MCF 10A (cell line): ENCODE measurements around the gene LRP1B. TPM values are rescaled to one million over a fixed set of nuclear protein-coding genes. Genes with fewer than 3 reads are reported as not detected.

Experiments
- BruUV-seq: library from RNA; stranded (reverse); fragments of 400-500 nt; replicated peaks from 2 replicates; lab custom pipeline; 2021; lab: Mats Ljungman, UMichigan
- CTCF ChIA-PET: fragments of 300-600 bp; sonication (Branson Sonifier 250); formaldehyde crosslinking; extraction: SDS; loops from one replicate; lab custom pipeline; 2021; ENCODE audit warnings: antibody characterized with exemption, inconsistent platforms; lab: Yijun Ruan, JAX
- POLR2A ChIA-PET: fragments of 300-600, 350-650 bp; sonication (Branson Sonifier 250); formaldehyde crosslinking; extraction: SDS; loops from one replicate; lab custom pipeline; 2020; ENCODE audit warnings: antibody characterized with exemption, inconsistent platforms; lab: Yijun Ruan, JAX
- DNase-seq: peaks from one replicate; pipeline ENCODE4 v3.0.0-alpha.2; 2018; ENCODE audit not compliant: unreplicated experiment
- H3K27ac Mint-ChIP-seq: one replicate; pipeline ENCODE4 v1.8.0; 2022; ENCODE audit warnings: mild to moderate bottlenecking, low read depth, mixed read lengths; ENCODE audit not compliant: unreplicated experiment
- H3K27me3 Mint-ChIP-seq: one replicate; pipeline ENCODE4 v1.8.0; 2022; ENCODE audit warnings: mixed read lengths; ENCODE audit not compliant: insufficient read depth, unreplicated experiment
- H3K36me3 Mint-ChIP-seq: one replicate; pipeline ENCODE4 v1.8.0; 2022; ENCODE audit warnings: mild to moderate bottlenecking, moderate library complexity, mixed read lengths; ENCODE audit not compliant: insufficient read depth, unreplicated experiment
- H3K4me1 Mint-ChIP-seq: one replicate; pipeline ENCODE4 v1.8.0; 2022; ENCODE audit warnings: mixed read lengths; ENCODE audit not compliant: insufficient read depth, unreplicated experiment
- H3K4me3 Mint-ChIP-seq: one replicate; pipeline ENCODE4 v1.8.0; 2022; ENCODE audit warnings: mild to moderate bottlenecking, moderate library complexity, mixed read lengths; ENCODE audit not compliant: unreplicated experiment
- H3K9me3 Mint-ChIP-seq: one replicate; pipeline ENCODE4 v1.8.0; 2022; ENCODE audit warnings: mixed read lengths; ENCODE audit not compliant: unreplicated experiment
- intact Hi-C: fragments of 100-400 bp; cut with micrococcal nuclease; formaldehyde crosslinking; loops from 2 replicates; pipeline ENCODE4 v1.14.1; 2022
- total RNA-seq: library from RNA; stranded (reverse); gene quantifications from 2 replicates; pipeline ENCODE4 v1.2.3, GENCODE V29; 2022
- TF ChIP-seq, protein P1 (sequence below): fragments of 200-600 bp; IDR thresholded peaks from one replicate; pipeline ENCODE4 v1.8.0; 2022; ENCODE audit warnings: antibody characterized with exemption, mild to moderate bottlenecking; ENCODE audit not compliant: unreplicated experiment

LRP1B gene
- total RNA-seq, 1 experiment from 2014 or later, result not detected

- CTCF ChIA-PET, result interaction anchor here (0.8 kb wide), 1 partner anchor 19 kb away, joined by 3 read pairs; no protein-coding TSS in a partner anchor
- Mint-ChIP-seq H3K36me3 (no peaks in the 10 kb centered on the region), H3K4me1 (no peaks in the 10 kb centered on the region), H3K9me3 (no peaks in the 10 kb centered on the region), H3K27ac (no peak overlapping the region), H3K27me3 (peaks cover 10% of the 10 kb centered on the region), H3K4me3 (no peak overlapping the region)
- intact Hi-C loops, result no loop called here
- DNase-seq, result no peak
- no TSS peak for BruUV-seq
- TF ChIP-seq, protein P1, sequence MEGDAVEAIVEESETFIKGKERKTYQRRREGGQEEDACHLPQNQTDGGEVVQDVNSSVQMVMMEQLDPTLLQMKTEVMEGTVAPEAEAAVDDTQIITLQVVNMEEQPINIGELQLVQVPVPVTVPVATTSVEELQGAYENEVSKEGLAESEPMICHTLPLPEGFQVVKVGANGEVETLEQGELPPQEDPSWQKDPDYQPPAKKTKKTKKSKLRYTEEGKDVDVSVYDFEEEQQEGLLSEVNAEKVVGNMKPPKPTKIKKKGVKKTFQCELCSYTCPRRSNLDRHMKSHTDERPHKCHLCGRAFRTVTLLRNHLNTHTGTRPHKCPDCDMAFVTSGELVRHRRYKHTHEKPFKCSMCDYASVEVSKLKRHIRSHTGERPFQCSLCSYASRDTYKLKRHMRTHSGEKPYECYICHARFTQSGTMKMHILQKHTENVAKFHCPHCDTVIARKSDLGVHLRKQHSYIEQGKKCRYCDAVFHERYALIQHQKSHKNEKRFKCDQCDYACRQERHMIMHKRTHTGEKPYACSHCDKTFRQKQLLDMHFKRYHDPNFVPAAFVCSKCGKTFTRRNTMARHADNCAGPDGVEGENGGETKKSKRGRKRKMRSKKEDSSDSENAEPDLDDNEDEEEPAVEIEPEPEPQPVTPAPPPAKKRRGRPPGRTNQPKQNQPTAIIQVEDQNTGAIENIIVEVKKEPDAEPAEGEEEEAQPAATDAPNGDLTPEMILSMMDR, result no peak
- POLR2A ChIA-PET, result interaction anchor here (0.6 kb wide), 1 partner anchor 1031 kb away, joined by 3 read pairs; no protein-coding TSS in a partner anchor
Observed at GRCh38 chr2:141610564-141611175, 520.1 kb downstream of the LRP1B start.

DNA sequence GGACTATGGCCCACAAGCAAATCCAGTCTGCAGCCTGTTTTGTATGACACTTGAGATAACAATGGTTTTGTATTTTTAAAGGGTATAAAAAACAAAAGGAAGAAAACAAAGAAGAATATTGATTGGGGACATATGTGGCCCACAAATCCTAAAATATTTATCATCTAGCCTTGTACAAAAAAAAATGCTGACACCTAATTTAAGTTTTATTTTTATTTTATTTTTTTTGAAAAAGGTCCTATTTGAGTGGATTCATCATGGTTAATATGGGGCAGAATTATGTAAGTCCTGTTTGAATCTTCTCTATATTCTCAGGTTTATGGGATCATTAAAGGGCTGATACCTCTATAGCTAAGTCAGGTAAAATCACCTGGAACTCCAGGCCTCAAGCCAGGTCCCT lies 525.7 kb downstream of the LRP1B start:
- ChIA-PET POLR2A (no interaction called here), CTCF (no interaction called here)
- TF ChIP-seq, protein P1, result no peak
- no peaks in the 10 kb centered on the region for H3K4me1 Mint-ChIP-seq
- no peak overlapping the region for H3K27ac Mint-ChIP-seq
- no peak overlapping the region for H3K4me3 Mint-ChIP-seq
- no peak for DNase-seq
- BruUV-seq, result no TSS peak
- H3K27me3 Mint-ChIP-seq, result peaks cover 21% of the 10 kb centered on the region
- intact Hi-C loops, result no loop called here
- no peaks in the 10 kb centered on the region for H3K36me3 Mint-ChIP-seq
- no peaks in the 10 kb centered on the region for H3K9me3 Mint-ChIP-seq

GRCh38 chr2:141601511-141602152 lies 529.2 kb downstream of the LRP1B start:
- TF ChIP-seq, protein P1, result no peak
- H3K9me3 Mint-ChIP-seq, result no peaks in the 10 kb centered on the region
- no peaks in the 10 kb centered on the region for H3K4me1 Mint-ChIP-seq
- H3K27me3 Mint-ChIP-seq, result peaks cover 46% of the 10 kb centered on the region
- ChIA-PET POLR2A (no interaction called here), CTCF (interaction anchor here (0.6 kb wide), 1 partner anchor 79 kb away, joined by 4 read pairs; no protein-coding TSS in a partner anchor)
- DNase-seq, result no peak
- H3K36me3 Mint-ChIP-seq, result no peaks in the 10 kb centered on the region
- BruUV-seq, result no TSS peak
- no peak overlapping the region for H3K27ac Mint-ChIP-seq
- intact Hi-C loops, result no loop called here
- no peak overlapping the region for H3K4me3 Mint-ChIP-seq

DNA sequence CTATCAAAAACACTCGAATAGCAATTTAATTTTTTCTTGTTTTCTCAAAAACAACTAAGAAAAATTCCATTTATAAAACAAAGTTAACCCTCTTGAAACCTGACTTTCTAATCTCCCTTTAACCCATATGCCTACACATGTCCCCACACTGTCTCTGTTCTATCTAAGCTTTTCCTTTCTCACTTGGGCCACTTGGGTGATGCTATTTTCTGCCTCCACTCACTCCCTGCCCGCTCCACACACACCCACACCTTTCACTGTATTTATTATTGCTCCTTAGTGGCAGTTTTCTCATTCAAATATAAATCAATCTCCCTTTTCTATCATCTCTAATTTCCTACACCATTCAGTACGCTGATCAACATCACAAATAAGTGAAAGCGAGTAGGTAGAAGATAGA lies 531.1 kb downstream of the LRP1B start:
- Mint-ChIP-seq H3K27ac (no peak overlapping the region), H3K27me3 (peaks cover 48% of the 10 kb centered on the region), H3K4me3 (no peak overlapping the region), H3K9me3 (no peaks in the 10 kb centered on the region), H3K4me1 (no peaks in the 10 kb centered on the region), H3K36me3 (no peaks in the 10 kb centered on the region)
- TF ChIP-seq, protein P1, result no peak
- no TSS peak for BruUV-seq
- DNase-seq, result no peak
- intact Hi-C loops, result no loop called here
- ChIA-PET CTCF (no interaction called here), POLR2A (no interaction called here)
